AG09309 (cell line): ENCODE measurements around the gene GCGR.

ENCODE experiments used
- DNase-seq: peaks from one replicate; pipeline ENCODE4 v3.0.0-alpha.2; 2010; ENCODE audit warnings: low read depth
- H3K4me3 ChIP-seq: 2 replicates; pipeline ENCODE4 v1.5.1; 2011; ENCODE audit warnings: mild to moderate bottlenecking, low read depth, low read length, moderate library complexity; ENCODE audit not compliant: control insufficient read depth
- TF ChIP-seq, protein P1 (sequence below): IDR thresholded peaks from 2 replicates; pipeline ENCODE4 v1.5.1; 2011; ENCODE audit warnings: mild to moderate bottlenecking, low read depth, low read length, inconsistent platforms; ENCODE audit not compliant: insufficient read depth, control insufficient read depth; ENCODE audit errors: missing control alignments

GCGR gene

DNA sequence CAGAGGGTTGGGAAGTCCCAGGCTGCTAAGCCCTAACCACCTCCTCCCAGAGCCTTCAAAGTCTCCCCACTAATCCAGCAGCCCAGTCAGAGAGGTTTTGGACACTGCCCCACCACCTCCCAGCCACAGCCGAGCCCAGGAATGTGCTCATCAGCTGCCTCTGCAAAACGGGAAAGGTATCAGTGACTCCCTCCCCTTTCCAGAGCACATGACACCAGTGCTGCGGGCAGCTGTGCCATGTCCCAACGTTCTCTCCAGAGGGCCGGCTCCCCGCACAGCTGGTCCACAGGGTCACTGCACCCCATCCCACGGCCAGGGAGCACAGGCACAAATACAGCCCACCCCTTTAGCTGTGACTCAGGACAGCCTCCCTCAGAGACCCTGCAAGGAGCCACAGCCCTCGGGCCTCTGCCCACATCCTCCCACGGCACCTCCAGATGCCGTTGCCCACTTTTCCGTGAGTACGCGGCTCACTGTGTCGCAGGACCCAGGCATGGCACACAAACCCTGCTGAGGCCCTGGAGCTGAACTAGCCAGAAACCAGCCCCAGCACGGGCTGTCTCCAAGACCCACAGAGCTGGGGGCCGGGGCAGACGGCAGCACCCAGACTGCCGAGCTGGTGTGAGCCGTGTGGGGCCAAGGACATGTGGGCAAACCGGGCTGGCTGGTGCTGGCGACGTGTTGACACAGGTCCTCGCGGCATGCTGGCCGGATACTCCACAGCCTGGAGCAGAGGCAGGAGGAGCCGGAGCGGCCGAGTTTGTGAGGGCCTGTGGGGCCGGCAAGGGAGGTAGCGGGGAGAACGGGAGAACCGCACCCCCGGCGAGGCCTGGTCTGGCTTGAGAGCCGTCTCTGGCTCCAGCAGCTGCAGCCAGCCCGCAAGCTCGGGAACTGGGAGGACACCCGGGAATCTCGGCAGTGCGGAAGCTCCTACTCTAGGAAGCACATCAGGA is 37.2 kb downstream of the GCGR start:
- no peak for DNase-seq
- TF ChIP-seq, protein P1, sequence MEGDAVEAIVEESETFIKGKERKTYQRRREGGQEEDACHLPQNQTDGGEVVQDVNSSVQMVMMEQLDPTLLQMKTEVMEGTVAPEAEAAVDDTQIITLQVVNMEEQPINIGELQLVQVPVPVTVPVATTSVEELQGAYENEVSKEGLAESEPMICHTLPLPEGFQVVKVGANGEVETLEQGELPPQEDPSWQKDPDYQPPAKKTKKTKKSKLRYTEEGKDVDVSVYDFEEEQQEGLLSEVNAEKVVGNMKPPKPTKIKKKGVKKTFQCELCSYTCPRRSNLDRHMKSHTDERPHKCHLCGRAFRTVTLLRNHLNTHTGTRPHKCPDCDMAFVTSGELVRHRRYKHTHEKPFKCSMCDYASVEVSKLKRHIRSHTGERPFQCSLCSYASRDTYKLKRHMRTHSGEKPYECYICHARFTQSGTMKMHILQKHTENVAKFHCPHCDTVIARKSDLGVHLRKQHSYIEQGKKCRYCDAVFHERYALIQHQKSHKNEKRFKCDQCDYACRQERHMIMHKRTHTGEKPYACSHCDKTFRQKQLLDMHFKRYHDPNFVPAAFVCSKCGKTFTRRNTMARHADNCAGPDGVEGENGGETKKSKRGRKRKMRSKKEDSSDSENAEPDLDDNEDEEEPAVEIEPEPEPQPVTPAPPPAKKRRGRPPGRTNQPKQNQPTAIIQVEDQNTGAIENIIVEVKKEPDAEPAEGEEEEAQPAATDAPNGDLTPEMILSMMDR: no peak
- H3K4me3 ChIP-seq: no peak overlapping the region

GRCh38 chr17:81841866-81842265 is 37.9 kb downstream of the GCGR start:
- H3K4me3 ChIP-seq: no peak overlapping the region
- no peak for DNase-seq
- TF ChIP-seq, protein P1: no peak

GRCh38 chr17:81842378-81842724 is 38.4 kb downstream of the GCGR start:
- DNase-seq: no peak
- H3K4me3 ChIP-seq: no peak overlapping the region
- TF ChIP-seq, protein P1: no peak

DNA sequence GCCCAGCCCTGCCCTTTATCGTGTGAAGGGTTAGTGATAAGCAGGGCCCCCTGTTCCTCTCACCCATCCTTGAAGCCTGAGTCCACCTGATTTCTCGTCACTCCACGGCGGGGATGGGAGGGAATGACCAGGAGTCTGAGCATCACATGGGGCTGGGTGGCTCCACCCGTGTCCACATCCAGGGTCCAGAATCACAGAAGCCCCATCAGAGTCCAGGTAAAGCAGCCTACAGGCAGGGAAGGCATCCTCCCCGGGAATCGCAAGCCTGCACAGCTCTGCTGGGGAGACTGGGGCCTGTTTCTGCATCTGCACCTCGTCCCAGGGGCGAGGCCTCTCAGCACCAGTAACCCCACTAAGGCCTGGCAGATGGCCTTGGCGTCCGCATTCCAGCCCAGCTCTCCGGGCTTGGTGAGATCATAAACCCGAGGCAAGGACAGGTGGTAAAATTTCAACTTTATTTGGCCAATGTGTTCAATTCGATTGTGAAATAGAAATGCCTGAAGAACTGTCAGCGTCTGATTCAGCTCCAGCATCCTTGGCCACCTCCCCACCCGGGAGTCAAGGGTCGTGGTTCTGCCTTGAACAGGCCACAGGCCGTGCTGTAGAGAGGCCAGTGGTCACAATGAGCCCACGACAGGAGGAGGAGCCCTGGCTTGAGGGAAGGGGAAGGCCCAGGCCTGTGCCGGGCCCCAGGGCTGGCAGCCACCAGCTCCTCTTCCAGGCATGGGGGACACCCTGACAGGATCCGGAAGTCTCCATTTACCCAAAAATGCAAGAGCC is 39.0 kb downstream of the GCGR start:
- no peak overlapping the region for H3K4me3 ChIP-seq
- DNase-seq: no peak
- TF ChIP-seq, protein P1: no peak

DNA sequence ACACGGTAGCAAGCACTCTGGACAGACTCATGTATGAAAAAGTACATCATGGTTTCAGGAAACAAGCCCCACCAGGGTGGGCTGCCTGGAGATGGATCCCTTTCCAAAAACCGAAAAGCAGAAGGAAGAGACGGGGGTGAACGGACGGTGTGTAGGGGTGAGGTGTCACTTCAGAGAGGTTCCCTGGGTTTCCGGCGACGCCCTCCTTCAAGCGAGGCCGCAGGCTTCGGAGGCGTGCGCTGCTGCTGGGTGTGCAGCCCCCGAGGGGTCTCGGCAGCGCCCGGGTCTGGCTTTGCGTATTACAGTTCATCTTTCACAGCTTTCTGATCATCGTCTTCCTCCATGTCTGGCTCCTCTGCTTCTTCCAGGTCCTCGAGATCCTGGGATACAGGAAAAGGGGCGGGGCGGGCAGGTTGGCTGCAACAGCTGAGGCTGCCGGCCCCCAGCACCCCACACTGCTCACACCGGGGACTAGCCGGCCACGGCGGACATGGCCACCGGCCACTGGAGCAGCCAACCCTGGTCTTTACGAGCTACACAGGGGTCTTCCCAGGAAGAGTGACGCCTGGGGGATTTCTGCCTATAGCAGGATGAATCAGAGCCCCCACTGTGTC is 39.9 kb downstream of the GCGR start:
- TF ChIP-seq, protein P1: no peak
- no peak for DNase-seq
- no peak overlapping the region for H3K4me3 ChIP-seq

DNA sequence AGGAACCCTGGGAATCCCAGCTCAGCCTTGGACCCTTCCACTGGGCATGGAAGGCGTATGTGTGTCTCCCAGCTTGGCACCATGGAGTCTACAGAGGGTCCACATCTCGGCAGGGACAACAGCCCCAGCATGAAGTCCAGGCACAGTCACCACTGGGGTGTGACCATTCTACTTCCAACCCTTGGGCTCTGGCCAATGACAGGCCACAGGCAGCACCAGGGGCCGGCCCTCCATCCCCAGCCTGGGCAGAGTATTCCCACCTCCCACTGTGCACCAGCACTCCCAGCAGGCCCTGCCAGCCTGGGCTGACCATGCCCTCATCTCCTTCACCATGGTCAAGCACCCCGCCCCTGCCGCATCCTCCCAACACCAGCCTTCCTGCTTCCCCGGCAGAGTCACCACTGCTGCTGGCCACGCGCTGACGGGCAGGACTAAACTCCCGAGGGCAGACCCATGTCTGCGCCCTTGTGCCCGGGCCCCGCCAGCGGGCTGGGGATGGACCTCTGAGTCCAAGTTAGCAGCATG is 40.4 kb downstream of the GCGR start:
- TF ChIP-seq, protein P1: no peak
- no peak for DNase-seq
- H3K4me3 ChIP-seq: no peak overlapping the region
